C4-2B (cell line): Measurements from ENCODE around the gene GFOD1.

ENCODE experiments used
- H3K27ac ChIP-seq: fragments of 450-650 bp; 2 replicates; pipeline ENCODE4 v1.5.1; 2017
- CTCF ChIP-seq: fragments of 450-650 bp; conservative IDR thresholded peaks from 2 replicates; pipeline ENCODE4 v1.5.1; 2017; ENCODE audit warnings: mild to moderate bottlenecking
- ZFX ChIP-seq: fragments of 450-650 bp; IDR thresholded peaks from 2 replicates; pipeline ENCODE4 v1.6.1; 2017

Gene GFOD1

GRCh38 chr6:13484138-13484708, 3.2 kb downstream of the GFOD1 start:
- no peak for TF ChIP-seq CTCF
- no peak overlapping the region for H3K27ac ChIP-seq

GRCh38 chr6:13480631-13481501, 6.5 kb downstream of the GFOD1 start:
- no peak overlapping the region for H3K27ac ChIP-seq
- TF ChIP-seq CTCF: no peak
- TF ChIP-seq ZFX: no peak

- H3K27ac ChIP-seq: no peak overlapping the region
- no peak for TF ChIP-seq ZFX
- no peak for TF ChIP-seq CTCF
Measured at GRCh38 chr6:13479971-13480434, 7.4 kb downstream of the GFOD1 start.

- H3K27ac ChIP-seq: no peak overlapping the region
- TF ChIP-seq ZFX (no peak), CTCF (no peak)
Measured at GRCh38 chr6:13479206-13479800, 8.1 kb downstream of the GFOD1 start.

- no peak overlapping the region for H3K27ac ChIP-seq
Measured at GRCh38 chr6:13478525-13478966, 8.9 kb downstream of the GFOD1 start.

GRCh38 chr6:13474787-13475186, 12.6 kb downstream of the GFOD1 start:
- TF ChIP-seq CTCF (no peak), ZFX (no peak)
- no peak overlapping the region for H3K27ac ChIP-seq

More at GRCh38 chr6:13478525-13478966, 8.9 kb downstream of the GFOD1 start:
- no peak for TF ChIP-seq CTCF
- no peak for TF ChIP-seq ZFX

GRCh38 chr6:13474360-13474759, 13.0 kb downstream of the GFOD1 start:
- H3K27ac ChIP-seq: no peak overlapping the region

More at GRCh38 chr6:13474360-13474759, 13.0 kb downstream of the GFOD1 start:
- TF ChIP-seq CTCF (no peak), ZFX (no peak)
